Ovary (tissue), 9 donors: Measurements from ENCODE around the gene MIAT. TPM values are rescaled to one million over a fixed set of nuclear protein-coding genes. Genes with fewer than 3 reads are reported as not detected.
"Not testable (repeated sequence)": the region's sequence is repeated elsewhere in the genome, so short reads cannot be mapped to it uniquely, and the experiment has no call there.

Experiments used
- DNase-seq, 5 donors: peaks; one replicate each; pipeline ENCODE4 v3.0.0-alpha.2; 2019 to 2020
- H3K27ac ChIP-seq, 2 donors: fragments of 200-600 bp; one replicate each; pipeline versions ENCODE4 v1.5.1 to v1.8.0; 2019 to 2022
- H3K27me3 ChIP-seq: fragments of 200-600 bp; one replicate; pipeline ENCODE4 v1.8.0; 2022
- H3K36me3 ChIP-seq: fragments of 200-600 bp; sonication (generic); one replicate; pipeline ENCODE4 v1.5.1; 2019
- H3K4me1 ChIP-seq: one replicate; pipeline ENCODE4 v1.8.1; 2013; ENCODE audit warnings: mild to moderate bottlenecking, moderate library complexity; ENCODE audit not compliant: insufficient read depth
- H3K4me3 ChIP-seq: fragments of 200-600 bp; sonication (generic); one replicate; pipeline ENCODE4 v1.5.1; 2017
- H3K9me3 ChIP-seq, 2 donors: fragments of 200-600 bp in 1 of 2; sonication (generic) in 1 of 2; one replicate each; pipeline versions ENCODE4 v1.5.1 to v1.8.1; 2013 to 2019; ENCODE audit warnings: mild to moderate bottlenecking in 1 of 2, moderate library complexity in 1 of 2
- EP300 ChIP-seq: sonication (generic); formaldehyde crosslinking; IDR thresholded peaks from one replicate; pipeline ENCODE4 v1.6.1; 2017; ENCODE audit warnings: antibody characterized with exemption
- POLR2A ChIP-seq: fragments of 450-650 bp; IDR thresholded peaks from one replicate; pipeline ENCODE4 v1.6.1; 2017; ENCODE audit warnings: antibody characterized with exemption, mild to moderate bottlenecking, moderate library complexity
- WGBS, 3 donors: extraction: QIAGEN DNeasy Blood & Tissue Kit in 1 of 3; methylation state at CpG; one replicate each; pipeline versions ENCODE4 v1.1.5 to v1.1.7; 2013 to 2017; 5-methylcytosine and 5-hydroxymethylcytosine counted together
- intact Hi-C, 4 donors: fragments of 100-400 bp; cut with DNase I; formaldehyde crosslinking; loops; one replicate each; pipeline versions ENCODE4 v1.11.0 to v1.15.1; 2022 to 2023
- polyA plus RNA-seq, 2 donors: library from polyadenylated mRNA; stranded (reverse); fragments of 200-250 nt in 1 of 2; fragments of 350-450 nt in 1 of 2; fragmentation: Illumina TruSeq in 1 of 2; extraction: RNeasy Lipid Tissue Mini Kit (QIAGEN cat#74804) in 1 of 2; gene quantifications; one replicate each; pipeline ENCODE4 v1.2.3, GENCODE V29; 2013 to 2014
- total RNA-seq, 7 donors: library from RNA; depleted of rRNA in 2 of 7; stranded (reverse); fragments of >200 nt in 2 of 7; fragmentation: NEBNext Ultra II Directional in 3 of 7; extraction: Animal tissue kit (Norgen Biotek cat#: 25700) in 3 of 7; gene quantifications; one replicate each; pipeline versions ENCODE4 v1.1.0 to v1.2.4, GENCODE V29; 2016 to 2023
- TF ChIP-seq, protein P1 (sequence below), 3 donors: fragments of 450-650 bp in 2 of 3; fragments of 200-600 bp in 1 of 3; IDR thresholded peaks; one replicate each; pipeline versions ENCODE4 v1.5.1 to v1.8.0; 2016 to 2022; ENCODE audit warnings: antibody characterized with exemption in 3 of 3, mild to moderate bottlenecking in 1 of 3
- donor health status: DM: no; HTN: no; CAD: no; lungs with moderate emphysema.
- donor health status: DM: no; HTN: no; CAD: no.
- donor health status: Bipolar disorder and iron deficiency.
- donor health status: DM: yes; HTN: yes; CAD: no.
- donor health status: DM: no; HTN: no; CAD: no.
- donor health status: DM: yes; HTN: yes; CAD: no.

MIAT gene
- total and polyA plus RNA-seq, 9 donors, result 0.15 to 0.97 (median 0.56) TPM

DNA sequence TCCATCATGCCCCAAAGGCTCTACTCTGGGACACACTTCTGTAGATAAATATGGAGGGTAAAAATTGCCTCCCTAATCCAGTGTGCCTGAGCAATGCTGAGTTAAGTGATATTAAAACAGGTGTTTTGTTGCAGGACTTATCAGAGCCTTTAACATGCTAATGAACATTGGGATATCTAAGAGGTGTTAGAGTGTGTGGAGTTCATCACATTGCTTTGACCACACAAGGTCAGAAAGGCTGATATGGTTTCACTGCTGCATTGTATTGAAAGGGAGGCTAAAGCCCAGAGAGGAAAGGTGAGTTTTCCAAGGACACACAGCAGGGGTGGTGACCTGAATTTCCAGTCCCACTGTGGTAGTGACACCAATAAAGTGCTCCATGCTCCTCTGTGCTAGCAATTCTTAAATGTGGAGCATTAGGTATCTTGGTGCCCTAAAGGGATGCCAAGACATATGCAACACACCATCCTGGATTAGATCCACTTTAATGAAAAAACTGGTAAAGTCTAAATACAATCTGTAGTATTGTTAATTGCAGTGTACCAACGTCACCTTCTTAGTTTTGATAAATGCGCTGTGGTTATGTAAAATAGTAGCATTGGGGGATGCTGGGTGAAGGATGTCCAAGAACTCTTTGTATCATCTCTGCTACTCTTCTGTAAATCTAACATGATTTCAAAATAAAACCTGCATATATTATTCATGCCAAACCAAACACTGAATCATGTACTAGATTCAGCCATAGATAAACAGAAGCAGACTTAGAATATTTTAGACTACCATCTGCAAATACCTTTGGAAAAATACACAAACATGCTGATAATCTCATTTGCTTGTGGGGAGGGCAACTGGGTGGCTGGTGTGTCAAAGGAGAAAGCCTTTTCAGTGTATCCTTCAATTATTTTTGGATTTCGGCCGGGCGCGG, 45.8 kb downstream of the MIAT start:
- Histone ChIP-seq H3K4me1 (no peaks in the 10 kb centered on the region), H3K27ac (no peak overlapping the region), H3K9me3 (no peaks in the 10 kb centered on the region), H3K27me3 (no peaks in the 10 kb centered on the region), H3K36me3 (no peaks in the 10 kb centered on the region), H3K4me3 (no peak overlapping the region)
- 95 to 96% (median 96%) methylated on average over 6 of the region's 6 CpGs for WGBS, 3 donors
- TF ChIP-seq, protein P1, sequence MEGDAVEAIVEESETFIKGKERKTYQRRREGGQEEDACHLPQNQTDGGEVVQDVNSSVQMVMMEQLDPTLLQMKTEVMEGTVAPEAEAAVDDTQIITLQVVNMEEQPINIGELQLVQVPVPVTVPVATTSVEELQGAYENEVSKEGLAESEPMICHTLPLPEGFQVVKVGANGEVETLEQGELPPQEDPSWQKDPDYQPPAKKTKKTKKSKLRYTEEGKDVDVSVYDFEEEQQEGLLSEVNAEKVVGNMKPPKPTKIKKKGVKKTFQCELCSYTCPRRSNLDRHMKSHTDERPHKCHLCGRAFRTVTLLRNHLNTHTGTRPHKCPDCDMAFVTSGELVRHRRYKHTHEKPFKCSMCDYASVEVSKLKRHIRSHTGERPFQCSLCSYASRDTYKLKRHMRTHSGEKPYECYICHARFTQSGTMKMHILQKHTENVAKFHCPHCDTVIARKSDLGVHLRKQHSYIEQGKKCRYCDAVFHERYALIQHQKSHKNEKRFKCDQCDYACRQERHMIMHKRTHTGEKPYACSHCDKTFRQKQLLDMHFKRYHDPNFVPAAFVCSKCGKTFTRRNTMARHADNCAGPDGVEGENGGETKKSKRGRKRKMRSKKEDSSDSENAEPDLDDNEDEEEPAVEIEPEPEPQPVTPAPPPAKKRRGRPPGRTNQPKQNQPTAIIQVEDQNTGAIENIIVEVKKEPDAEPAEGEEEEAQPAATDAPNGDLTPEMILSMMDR (IDR thresholded peaks at IDR 0.05), result no peak
- TF ChIP-seq POLR2A (no peak), EP300 (no peak)
- no peak for DNase-seq
- intact Hi-C loops, result no loop called here

DNA sequence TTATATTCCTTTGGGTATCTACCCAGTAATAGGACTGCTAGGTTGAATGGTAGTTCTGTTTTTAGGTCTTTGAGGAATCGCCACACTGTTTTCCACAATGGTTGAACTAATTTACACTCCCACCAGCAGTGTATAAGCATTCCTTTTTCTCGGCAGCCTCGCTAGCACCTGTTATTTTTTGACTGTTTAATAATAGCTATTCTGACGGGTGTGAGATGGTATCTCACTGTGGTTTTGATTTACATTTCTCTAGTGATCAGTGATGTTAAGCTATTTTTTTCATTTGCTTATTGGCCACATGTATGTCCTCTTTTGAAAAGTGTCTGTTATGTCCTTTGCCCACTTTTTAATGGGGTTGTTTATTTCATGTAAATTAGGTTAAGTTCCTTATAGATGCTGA, 48.0 kb downstream of the MIAT start:
- H3K27ac ChIP-seq, intact Hi-C loops, H3K36me3 ChIP-seq, DNase-seq, H3K9me3 ChIP-seq, H3K27me3 ChIP-seq, H3K4me1 ChIP-seq, H3K4me3 ChIP-seq: not testable (repeated sequence)
- 73 to 82% (median 78%) methylated on average over 4 of the region's 4 CpGs for WGBS, 3 donors

DNA sequence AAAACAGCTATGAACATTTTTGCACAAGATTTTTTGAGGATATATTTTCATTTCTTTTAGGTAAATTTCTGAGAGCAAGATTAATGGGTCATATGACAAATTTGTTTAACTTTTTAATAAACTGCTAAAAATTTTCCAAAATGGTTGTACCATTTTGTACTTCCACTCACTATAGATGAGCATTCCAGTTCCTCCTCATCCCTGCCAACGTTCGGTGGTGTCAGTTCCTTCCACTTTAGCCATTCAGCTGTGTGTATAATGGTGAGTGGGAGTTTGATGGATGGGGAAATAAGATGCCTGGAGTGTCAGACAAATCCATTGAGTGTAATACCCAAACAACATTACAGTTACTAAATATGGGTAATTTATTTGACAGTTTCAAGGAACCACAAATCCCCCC, 49.7 kb downstream of the MIAT start:
- H3K9me3 ChIP-seq, result no peaks in the 10 kb centered on the region
- H3K4me3 ChIP-seq, result no peak overlapping the region
- intact Hi-C loops, result no loop called here
- 92 to 93% (median 93%) methylated on average over 2 of the region's 2 CpGs for WGBS, 3 donors
- no peak overlapping the region for H3K27ac ChIP-seq
- H3K36me3 ChIP-seq, result no peaks in the 10 kb centered on the region
- no peaks in the 10 kb centered on the region for H3K4me1 ChIP-seq
- no peak for DNase-seq
- TF ChIP-seq, protein P1 (IDR thresholded peaks at IDR 0.05), result no peak
- TF ChIP-seq POLR2A, result no peak
- no peak for TF ChIP-seq EP300
- H3K27me3 ChIP-seq, result no peaks in the 10 kb centered on the region

DNA sequence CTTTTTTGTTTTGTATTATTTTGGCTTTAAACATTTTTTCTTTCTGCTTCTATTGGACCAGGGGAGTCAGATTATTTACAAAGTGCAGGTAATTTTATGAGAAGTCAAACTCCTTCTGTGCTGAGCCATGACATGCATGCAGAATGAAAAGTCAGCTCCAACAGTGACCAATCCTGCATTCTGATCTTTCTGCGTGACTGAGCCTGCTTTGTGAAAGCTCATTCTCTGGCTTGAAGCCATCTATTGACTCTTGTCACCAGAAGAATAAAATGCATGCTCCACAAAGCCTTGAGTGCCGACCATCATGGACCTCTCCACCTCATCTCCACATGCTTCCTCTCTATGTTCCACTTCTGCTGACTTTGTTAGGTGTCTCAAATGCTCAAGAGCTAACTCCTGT, 50.2 kb downstream of the MIAT start:
- DNase-seq, result no peak
- Histone ChIP-seq H3K9me3 (no peaks in the 10 kb centered on the region), H3K27ac (no peak overlapping the region), H3K4me1 (no peaks in the 10 kb centered on the region), H3K27me3 (no peaks in the 10 kb centered on the region), H3K4me3 (no peak overlapping the region), H3K36me3 (no peaks in the 10 kb centered on the region)
- TF ChIP-seq POLR2A, result no peak
- TF ChIP-seq EP300, result no peak
- TF ChIP-seq, protein P1 (IDR thresholded peaks at IDR 0.05), result no peak
- 91 to 95% (median 95%) methylated on average over 2 of the region's 2 CpGs for WGBS, 3 donors
- intact Hi-C loops, result no loop called here
